B cell (primary cell): ENCODE results near the gene YIPF2. TPM values are rescaled to one million over a fixed set of nuclear protein-coding genes. Genes with fewer than 3 reads are reported as not detected.

Experiments used
- ATAC-seq: fragments of 200-7000 bp; cut with Tn5 transposase; one replicate; pipeline ENCODE4 v1.10.0; 2021; ENCODE audit warnings: low read depth, mild to moderate bottlenecking, moderate number of reproducible peaks, moderate library complexity
- CTCF ChIA-PET: fragments of 350-600 bp; sonication (Branson Sonifier 250); formaldehyde crosslinking; loops from one replicate; lab custom pipeline; 2021; ENCODE audit warnings: antibody characterized with exemption, inconsistent platforms; lab: Charles Lee
- POLR2A ChIA-PET: fragments of 350-600 bp; sonication (Branson Sonifier 250); formaldehyde crosslinking; loops from one replicate; lab custom pipeline; 2021; ENCODE audit warnings: antibody characterized with exemption; lab: Charles Lee
- DNase-seq: peaks from one replicate; pipeline ENCODE4 v3.0.0; 2013
- H2AFZ ChIP-seq: 2 replicates; pipeline ENCODE4 v1.6.1; 2012; ENCODE audit warnings: mild to moderate bottlenecking, low read depth, low read length; ENCODE audit not compliant: insufficient read depth, poor library complexity, severe bottlenecking
- H3K27ac ChIP-seq, 2 donors: 1 replicate in 1 of 2; 2 replicates in 1 of 2; pipeline ENCODE4 v1.5.1; 2012 to 2013; ENCODE audit warnings: low read length in 2 of 2, mild to moderate bottlenecking in 2 of 2, moderate library complexity in 1 of 2
- H3K27me3 ChIP-seq, 4 experiments: fragments of 200-600 bp in 1 of 4; sonication (generic) in 1 of 4; replicated peaks in 1 of 4; 1 replicate in 2 of 4; 2 replicates in 2 of 4; pipeline versions ENCODE4 v1.6.1 to v1.7.0; 2013 to 2016; ENCODE audit warnings: low read length in 3 of 4, mild to moderate bottlenecking in 2 of 4, mixed read lengths in 1 of 4, moderate library complexity in 1 of 4; ENCODE audit not compliant: insufficient read depth in 4 of 4, control insufficient read depth in 3 of 4; ENCODE audit errors: control extremely low read depth in 1 of 4
- H3K36me3 ChIP-seq, 2 experiments: replicated peaks in 1 of 2; 1 replicate in 1 of 2; 2 replicates in 1 of 2; pipeline versions ENCODE4 v1.6.1 to v1.7.1; 2013; ENCODE audit warnings: low read length in 1 of 2; ENCODE audit not compliant: insufficient read depth in 2 of 2, control insufficient read depth in 1 of 2; ENCODE audit errors: control extremely low read depth in 1 of 2, extremely low read depth in 1 of 2
- H3K4me1 ChIP-seq, 2 donors: fragments of 200-600 bp in 1 of 2; sonication (generic) in 1 of 2; 1 replicate in 1 of 2; 2 replicates in 1 of 2; pipeline versions ENCODE4 v1.5.1 to v1.6.1; 2013 to 2017; ENCODE audit warnings: low read length in 2 of 2; ENCODE audit not compliant: control insufficient read depth in 2 of 2, insufficient read depth in 2 of 2
- H3K4me2 ChIP-seq: replicated peaks from 2 replicates; pipeline ENCODE3; 2012; ENCODE audit warnings: mild to moderate bottlenecking, low read depth, low read length; ENCODE audit not compliant: poor library complexity, severe bottlenecking
- H3K4me3 ChIP-seq, 5 experiments: fragments of 200-600 bp in 1 of 5; sonication (generic) in 1 of 5; 1 replicate in 3 of 5; 2 replicates in 2 of 5; pipeline versions ENCODE4 v1.5.1 to v1.7.0; 2011 to 2016; ENCODE audit warnings: low read length in 4 of 5, mild to moderate bottlenecking in 4 of 5, low read depth in 2 of 5, control low read depth in 1 of 5, moderate library complexity in 1 of 5; ENCODE audit not compliant: insufficient read depth in 1 of 5; ENCODE audit errors: control extremely low read depth in 1 of 5, extremely low read depth in 1 of 5
- H3K79me2 ChIP-seq: fragments of 200-600 bp; sonication (generic); one replicate; pipeline ENCODE4 v1.6.0; 2016; ENCODE audit warnings: low read length; ENCODE audit not compliant: control insufficient read depth, insufficient read depth
- H3K9ac ChIP-seq: fragments of 200-600 bp; sonication (generic); 2 replicates; pipeline ENCODE4 v1.6.1; 2017; ENCODE audit warnings: mild to moderate bottlenecking, low read length, moderate library complexity
- H3K9me3 ChIP-seq, 3 donors: one replicate each; pipeline versions ENCODE4 v1.6.1 to v1.7.1; 2013; ENCODE audit warnings: low read length in 2 of 3; ENCODE audit not compliant: control insufficient read depth in 2 of 3, insufficient read depth in 1 of 3; ENCODE audit errors: control extremely low read depth in 1 of 3
- H4K20me1 ChIP-seq: 2 replicates; pipeline ENCODE4 v1.6.0; 2012; ENCODE audit warnings: mild to moderate bottlenecking, low read length; ENCODE audit not compliant: insufficient read depth, control insufficient read depth, poor library complexity, severe bottlenecking
- H3K27ac Mint-ChIP-seq: one replicate; pipeline ENCODE4 v1.8.0; 2021; ENCODE audit warnings: mixed read lengths
- H3K27me3 Mint-ChIP-seq: one replicate; pipeline ENCODE4 v1.8.0; 2021; ENCODE audit warnings: mixed read lengths
- H3K4me1 Mint-ChIP-seq: one replicate; pipeline ENCODE4 v1.8.0; 2021; ENCODE audit warnings: mixed read lengths
- H3K4me3 Mint-ChIP-seq: one replicate; pipeline ENCODE4 v1.8.0; 2021; ENCODE audit warnings: mixed read lengths
- H3K9me3 Mint-ChIP-seq: one replicate; pipeline ENCODE4 v1.8.0; 2022; ENCODE audit warnings: mixed read lengths; ENCODE audit not compliant: insufficient read depth
- EZH2 ChIP-seq: IDR thresholded peaks from 2 replicates; pipeline ENCODE4 v1.6.1; 2012; ENCODE audit warnings: borderline replicate concordance, low read depth, mild to moderate bottlenecking, moderate library complexity, low read length; ENCODE audit not compliant: insufficient read depth, poor library complexity, severe bottlenecking
- WGBS: methylation state at CpG from one replicate; pipeline ENCODE4 v1.1.5; 2013; ENCODE audit warnings: missing lambda C conversion rate; ENCODE audit not compliant: insufficient coverage; 5-methylcytosine and 5-hydroxymethylcytosine counted together
- intact Hi-C: fragments of 100-400 bp; cut with micrococcal nuclease; formaldehyde crosslinking; loops from one replicate; pipeline ENCODE4 v1.10.0; 2022
- polyA plus RNA-seq: library from polyadenylated mRNA; depleted of rRNA; stranded (reverse); fragments of >200 nt; gene quantifications from 2 replicates; pipeline ENCODE4 v1.2.3, GENCODE V29; 2012
- total RNA-seq, 2 donors: library from RNA; stranded (reverse); fragments of 120-200 nt in 1 of 2; gene quantifications; 1 replicate in 1 of 2; 2 replicates in 1 of 2; pipeline versions ENCODE4 v1.2.3 to v1.2.4, GENCODE V29; 2013 to 2022
- TF ChIP-seq, protein P1 (sequence below): fragments of 200-600 bp; IDR thresholded peaks from one replicate; pipeline ENCODE4 v1.8.0; 2022; ENCODE audit warnings: antibody characterized with exemption, mild to moderate bottlenecking

YIPF2 gene
- total and polyA plus RNA-seq, 2 donors (not counting 1 experiment from before 2014, with no cell fraction given): 19.8 to 34.8 TPM

DNA sequence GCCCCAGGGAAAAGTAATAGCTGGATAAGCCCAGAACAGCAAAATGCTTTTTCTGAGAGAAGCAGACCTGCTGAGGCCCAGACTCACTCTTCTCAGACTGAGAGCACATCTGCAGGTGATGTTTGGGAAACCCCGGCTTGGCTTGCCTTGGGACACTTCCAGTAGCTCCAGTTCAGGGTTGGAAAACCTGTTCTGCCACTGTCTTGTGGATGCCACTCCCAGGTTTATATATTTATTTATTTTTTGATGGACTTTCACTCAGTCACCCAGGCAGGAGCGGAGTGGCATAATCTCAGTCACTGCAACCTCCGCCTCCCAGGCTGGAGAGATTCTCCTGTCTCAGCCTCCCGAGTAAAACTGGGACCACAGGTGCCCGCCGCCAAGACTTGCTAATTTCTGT is 24.4 kb upstream of the YIPF2 start:
- Mint-ChIP-seq H3K27me3 (no peaks in the 10 kb centered on the region), H3K27ac (no peak overlapping the region), H3K4me1 (peaks cover 4% of the 10 kb centered on the region), H3K4me3 (no peak overlapping the region), H3K9me3 (no peaks in the 10 kb centered on the region)
- H3K79me2 ChIP-seq: no peaks in the 10 kb centered on the region
- ChIA-PET CTCF (interaction anchor here (0.5 to 1.3 kb wide), 2 partner anchors 11 to 18 kb away, joined by 4 to 5 read pairs; no protein-coding TSS in a partner anchor), POLR2A (no interaction called here)
- no peak overlapping the region for H3K9ac ChIP-seq
- WGBS: 100% methylated on average over 3 of the region's 6 CpGs
- no peaks in the 10 kb centered on the region for H4K20me1 ChIP-seq
- no peak overlapping the region for H3K4me2 ChIP-seq
- no peaks in the 10 kb centered on the region for H3K27me3 ChIP-seq
- no peak for DNase-seq
- TF ChIP-seq, protein P1, sequence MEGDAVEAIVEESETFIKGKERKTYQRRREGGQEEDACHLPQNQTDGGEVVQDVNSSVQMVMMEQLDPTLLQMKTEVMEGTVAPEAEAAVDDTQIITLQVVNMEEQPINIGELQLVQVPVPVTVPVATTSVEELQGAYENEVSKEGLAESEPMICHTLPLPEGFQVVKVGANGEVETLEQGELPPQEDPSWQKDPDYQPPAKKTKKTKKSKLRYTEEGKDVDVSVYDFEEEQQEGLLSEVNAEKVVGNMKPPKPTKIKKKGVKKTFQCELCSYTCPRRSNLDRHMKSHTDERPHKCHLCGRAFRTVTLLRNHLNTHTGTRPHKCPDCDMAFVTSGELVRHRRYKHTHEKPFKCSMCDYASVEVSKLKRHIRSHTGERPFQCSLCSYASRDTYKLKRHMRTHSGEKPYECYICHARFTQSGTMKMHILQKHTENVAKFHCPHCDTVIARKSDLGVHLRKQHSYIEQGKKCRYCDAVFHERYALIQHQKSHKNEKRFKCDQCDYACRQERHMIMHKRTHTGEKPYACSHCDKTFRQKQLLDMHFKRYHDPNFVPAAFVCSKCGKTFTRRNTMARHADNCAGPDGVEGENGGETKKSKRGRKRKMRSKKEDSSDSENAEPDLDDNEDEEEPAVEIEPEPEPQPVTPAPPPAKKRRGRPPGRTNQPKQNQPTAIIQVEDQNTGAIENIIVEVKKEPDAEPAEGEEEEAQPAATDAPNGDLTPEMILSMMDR: no peak
- TF ChIP-seq EZH2: no peak
- ATAC-seq: no peak
- H3K4me3 ChIP-seq: no peak overlapping the region
- H3K9me3 ChIP-seq: no peaks in the 10 kb centered on the region
- intact Hi-C loops: no loop called here
- H3K4me1 ChIP-seq: no peaks in the 10 kb centered on the region
- no peak overlapping the region for H2AFZ ChIP-seq
- no peaks in the 10 kb centered on the region for H3K36me3 ChIP-seq
- H3K27ac ChIP-seq: no peak overlapping the region

DNA sequence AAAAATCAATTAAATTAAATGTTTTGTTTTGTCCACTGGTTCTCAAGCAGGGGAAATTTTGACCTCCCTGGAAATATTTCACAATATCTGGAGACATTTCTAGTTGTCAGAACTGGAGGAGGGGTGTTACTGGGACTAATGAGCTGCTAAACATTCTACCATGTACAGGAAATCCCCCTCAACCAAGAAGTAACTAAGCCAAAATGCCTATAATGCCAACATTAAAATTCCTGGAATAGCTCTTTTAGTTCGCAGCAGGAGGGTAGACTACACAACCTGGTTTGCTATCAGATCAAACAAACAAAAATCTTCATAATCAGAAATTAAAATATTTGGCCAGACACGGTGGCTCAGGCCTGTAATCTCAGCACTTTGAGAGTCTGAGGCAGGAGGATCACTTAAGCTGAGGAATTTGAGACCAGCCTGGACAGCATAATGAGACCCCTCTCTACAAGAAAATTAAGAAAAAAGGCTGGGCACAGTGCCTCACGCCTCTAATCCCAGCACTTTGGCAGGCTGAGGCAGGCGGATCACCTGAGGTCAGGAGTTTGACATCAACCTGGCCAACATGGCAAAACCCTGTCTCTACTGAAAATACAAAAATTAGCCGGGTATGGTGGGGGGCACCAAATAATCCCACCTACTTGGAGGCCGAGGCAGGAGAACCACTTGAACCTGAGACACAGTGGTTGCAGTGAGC is 18.7 kb upstream of the YIPF2 start:
- no peak for ATAC-seq

More for the DNA sequence above, 18.7 kb upstream of the YIPF2 start:
- H4K20me1 ChIP-seq: no peaks in the 10 kb centered on the region
- H3K4me2 ChIP-seq: no peak overlapping the region
- Mint-ChIP-seq H3K4me3 (no peak overlapping the region), H3K4me1 (peaks cover 3% of the 10 kb centered on the region), H3K27me3 (no peaks in the 10 kb centered on the region), H3K27ac (no peak overlapping the region), H3K9me3 (no peaks in the 10 kb centered on the region)
- no peak overlapping the region for H3K9ac ChIP-seq
- no peak for TF ChIP-seq EZH2
- TF ChIP-seq, protein P1: no peak
- no peak overlapping the region for H3K27ac ChIP-seq
- intact Hi-C loops: no loop called here
- H3K36me3 ChIP-seq: no peaks in the 10 kb centered on the region
- WGBS: 100% methylated on average over 5 of the region's 6 CpGs
- H3K79me2 ChIP-seq: no peaks in the 10 kb centered on the region
- H3K27me3 ChIP-seq: no peaks in the 10 kb centered on the region
- ChIA-PET POLR2A (interaction anchor here (0.6 kb wide), 1 partner anchor 45 kb away, joined by 3 read pairs; no protein-coding TSS in a partner anchor), CTCF (interaction anchor here (0.7 kb wide), 1 partner anchor 642 kb away, joined by 3 read pairs; no protein-coding TSS in a partner anchor)
- no peak for DNase-seq
- no peaks in the 10 kb centered on the region for H3K4me1 ChIP-seq
- no peak overlapping the region for H3K4me3 ChIP-seq
- H3K9me3 ChIP-seq: no peaks in the 10 kb centered on the region
- no peak overlapping the region for H2AFZ ChIP-seq
